T-helper 1 cell (primary cell): Measurements from ENCODE around the gene TRMT1L.
"Not testable (repeated sequence)": the region's sequence is repeated elsewhere in the genome, so short reads cannot be mapped to it uniquely, and the experiment has no call there.

Source experiments
- DNase-seq, 5 donors: peaks; one replicate each; pipeline ENCODE4 v3.0.0-alpha.2; 2012 to 2020
- total RNA-seq, 4 donors: gene quantifications; one replicate each; lab custom pipeline; 2026; lab: John Stamatoyannopoulos, UW

The TRMT1L gene, protein sequence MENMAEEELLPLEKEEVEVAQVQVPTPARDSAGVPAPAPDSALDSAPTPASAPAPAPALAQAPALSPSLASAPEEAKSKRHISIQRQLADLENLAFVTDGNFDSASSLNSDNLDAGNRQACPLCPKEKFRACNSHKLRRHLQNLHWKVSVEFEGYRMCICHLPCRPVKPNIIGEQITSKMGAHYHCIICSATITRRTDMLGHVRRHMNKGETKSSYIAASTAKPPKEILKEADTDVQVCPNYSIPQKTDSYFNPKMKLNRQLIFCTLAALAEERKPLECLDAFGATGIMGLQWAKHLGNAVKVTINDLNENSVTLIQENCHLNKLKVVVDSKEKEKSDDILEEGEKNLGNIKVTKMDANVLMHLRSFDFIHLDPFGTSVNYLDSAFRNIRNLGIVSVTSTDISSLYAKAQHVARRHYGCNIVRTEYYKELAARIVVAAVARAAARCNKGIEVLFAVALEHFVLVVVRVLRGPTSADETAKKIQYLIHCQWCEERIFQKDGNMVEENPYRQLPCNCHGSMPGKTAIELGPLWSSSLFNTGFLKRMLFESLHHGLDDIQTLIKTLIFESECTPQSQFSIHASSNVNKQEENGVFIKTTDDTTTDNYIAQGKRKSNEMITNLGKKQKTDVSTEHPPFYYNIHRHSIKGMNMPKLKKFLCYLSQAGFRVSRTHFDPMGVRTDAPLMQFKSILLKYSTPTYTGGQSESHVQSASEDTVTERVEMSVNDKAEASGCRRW
- 15.6 to 32.8 (median 19.6) reads per million in 4 donors for total RNA-seq

- DNase-seq: peak; percentile 95 to 99 (median 97)
These were observed at the start of gene TRMT1L, which contains the start of gene SWT1 for GRCh38 chr1:185156854-185157598. TSS of gene TRMT1L (minus strand) at chr1:185156953. CDS start at chr1:185156712, 241 bp downstream. TSS of gene SWT1 (plus strand) at chr1:185157167. CDS start at chr1:185160842, 3,675 bp downstream.

- DNase-seq: no peak
These were observed 44.1 kb upstream of the TRMT1L start for GRCh38 chr1:185200889-185201288.

- DNase-seq: not testable (repeated sequence)
These were observed 42.0 kb upstream of the TRMT1L start for GRCh38 chr1:185198712-185199111.

DNA sequence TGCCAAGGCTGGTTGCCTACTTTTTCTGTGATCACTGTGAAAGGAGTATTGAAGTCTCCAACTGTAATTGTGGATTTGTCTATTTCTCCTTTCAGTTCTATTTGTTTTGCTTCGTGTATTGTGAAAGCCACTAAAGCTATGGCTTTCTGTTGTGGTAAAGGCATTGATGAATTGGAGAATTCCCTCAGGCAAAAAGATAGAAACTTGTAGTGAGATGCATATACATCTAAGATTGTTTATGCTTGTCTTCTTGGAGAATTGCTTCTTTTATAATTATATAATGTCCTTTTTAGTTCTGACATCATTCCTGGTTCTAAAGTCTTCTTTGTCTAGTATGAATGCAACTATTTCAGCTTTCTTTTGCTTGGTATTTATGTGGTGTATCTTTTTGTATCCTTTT lies 37.0 kb upstream of the TRMT1L start:
- DNase-seq: no peak

DNA sequence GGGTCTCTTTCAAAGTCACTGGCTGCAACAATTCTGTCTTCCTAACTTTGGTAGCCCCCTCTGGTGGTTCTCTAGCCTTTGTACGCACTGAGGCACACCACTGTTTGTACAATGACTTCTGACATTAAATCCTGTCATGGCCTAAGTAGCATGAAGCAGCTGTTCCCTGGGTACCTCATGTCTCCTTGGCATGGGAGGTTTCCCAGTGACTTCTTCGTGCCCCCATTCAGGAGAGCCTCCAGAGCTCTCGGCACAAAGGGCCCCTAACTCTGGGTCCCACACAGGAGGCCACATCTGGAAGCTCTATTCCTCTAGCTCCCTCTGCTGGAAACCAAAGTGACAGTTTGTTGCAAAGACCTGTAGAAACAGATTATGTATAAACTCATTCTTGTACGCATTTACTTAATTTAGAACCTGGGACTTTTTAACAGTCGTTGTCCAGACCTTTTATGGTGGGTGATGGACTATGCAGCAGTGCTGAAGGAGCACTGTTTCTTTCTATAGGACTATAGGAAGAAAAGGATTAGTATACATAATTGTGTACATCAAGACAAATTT lies 13.6 kb upstream of the TRMT1L start:
- peak in 4 of 5 donors; percentile 2 to 61 (median 20) for DNase-seq

DNA sequence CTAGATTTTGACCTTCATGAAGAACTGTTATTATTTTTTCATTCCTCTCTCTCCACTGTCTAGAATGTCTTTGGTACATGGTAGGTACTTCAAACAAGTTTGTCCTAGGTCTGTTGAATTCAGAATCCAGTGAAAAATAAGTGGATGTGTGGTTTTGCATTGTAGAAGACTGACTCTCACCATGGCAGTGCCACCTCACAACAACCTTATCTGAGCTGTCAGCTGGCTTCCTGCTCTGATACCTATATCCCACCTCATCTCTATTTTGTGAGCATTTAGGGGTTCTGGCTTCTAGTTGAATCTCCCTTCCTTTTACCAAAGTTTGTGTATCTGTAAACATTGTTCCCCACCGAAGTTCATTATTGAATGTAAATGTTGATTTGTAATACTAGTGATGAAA lies 9.4 kb upstream of the TRMT1L start:
- no peak for DNase-seq

DNA sequence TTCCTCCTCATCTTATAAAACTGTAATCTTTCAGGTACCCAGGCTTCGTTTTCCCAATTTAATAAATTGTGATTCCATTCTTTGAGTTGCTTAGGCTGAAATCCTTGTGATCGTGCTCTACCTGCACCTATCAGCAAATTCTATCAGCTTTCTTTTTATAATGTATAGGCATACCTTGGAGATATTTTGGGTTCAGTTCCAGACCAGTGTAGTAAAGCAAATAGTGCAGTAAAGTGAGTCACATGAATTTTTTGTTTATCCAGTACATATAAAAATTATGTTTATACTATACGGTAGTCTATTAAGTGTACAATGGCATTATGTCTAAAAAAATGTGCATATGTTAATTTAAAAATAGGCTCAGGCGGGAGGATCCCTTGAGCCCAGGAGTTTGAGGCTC lies 5.7 kb upstream of the TRMT1L start:
- no peak for DNase-seq

DNA sequence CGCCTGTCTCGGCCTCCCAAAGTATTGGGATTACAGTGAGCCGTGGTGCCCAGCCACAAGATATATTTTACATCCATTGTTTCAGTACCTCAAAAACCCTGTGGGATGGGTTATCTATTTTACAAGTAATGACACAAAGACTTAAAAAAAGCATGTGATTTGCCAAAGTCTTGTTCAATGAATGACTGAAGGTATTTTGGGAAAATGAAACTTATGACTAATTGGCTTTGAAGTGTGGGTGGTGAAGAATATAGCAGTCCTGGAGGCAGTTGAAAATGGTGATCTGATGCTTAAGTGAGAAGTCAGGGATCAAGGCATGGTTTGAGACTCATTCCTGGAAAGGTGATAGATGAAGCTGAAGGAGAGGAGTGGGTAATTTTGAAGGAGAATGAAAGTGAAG lies 3.2 kb upstream of the TRMT1L start:
- DNase-seq: no peak

DNA sequence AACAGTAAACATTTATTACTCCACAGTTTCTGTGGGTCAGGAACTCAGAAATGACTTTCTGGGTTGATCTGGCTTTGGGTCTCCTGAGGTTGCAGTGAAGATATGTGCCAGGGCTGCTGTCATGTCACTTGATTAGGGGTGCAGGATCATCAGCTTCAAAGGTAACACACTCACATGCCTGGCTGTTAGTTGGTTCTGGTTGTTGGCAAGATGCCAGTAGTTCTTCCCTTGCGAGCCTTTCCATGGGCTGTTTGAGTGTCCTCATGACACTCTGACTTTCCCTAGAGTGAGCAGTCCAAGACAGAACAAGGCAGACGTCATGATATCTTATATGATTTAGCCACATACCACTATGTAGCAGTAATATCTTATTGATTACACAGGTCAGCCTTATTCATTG lies 2.0 kb upstream of the TRMT1L start:
- DNase-seq: no peak

GRCh38 chr1:185157599-185158412 lies 1.1 kb upstream of the TRMT1L start:
- no peak for DNase-seq

DNA sequence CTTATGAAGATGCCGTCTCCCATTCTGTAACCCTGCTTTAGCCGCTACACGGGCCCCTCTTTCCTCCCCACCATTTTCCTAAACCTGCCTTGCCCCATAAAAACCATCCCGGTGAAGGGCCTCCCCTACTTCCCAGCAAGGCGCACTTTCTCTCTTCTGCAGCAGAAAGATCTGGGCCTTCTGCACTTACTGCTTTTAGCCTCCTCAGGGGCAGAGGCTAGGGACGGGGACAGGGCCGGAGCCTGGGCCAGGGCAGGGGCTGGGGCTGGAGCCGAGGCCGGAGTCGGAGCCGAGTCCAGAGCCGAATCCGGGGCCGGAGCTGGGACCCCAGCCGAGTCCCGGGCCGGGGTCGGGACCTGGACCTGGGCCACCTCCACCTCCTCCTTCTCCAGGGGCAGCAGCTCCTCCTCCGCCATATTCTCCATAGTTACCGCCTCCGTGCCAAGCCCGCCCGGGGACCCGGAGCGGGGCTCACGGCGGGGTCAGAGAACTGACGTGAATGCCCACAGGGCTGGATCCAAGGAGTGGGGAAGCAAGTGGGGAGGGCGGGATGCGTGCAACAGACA lies 382 bp downstream of the TRMT1L start:
- DNase-seq: peak in 1 of 5 donors; percentile 7

GRCh38 chr1:185155600-185156287 lies 1.0 kb downstream of the TRMT1L start:
- DNase-seq: peak in 1 of 5 donors; percentile 26

DNA sequence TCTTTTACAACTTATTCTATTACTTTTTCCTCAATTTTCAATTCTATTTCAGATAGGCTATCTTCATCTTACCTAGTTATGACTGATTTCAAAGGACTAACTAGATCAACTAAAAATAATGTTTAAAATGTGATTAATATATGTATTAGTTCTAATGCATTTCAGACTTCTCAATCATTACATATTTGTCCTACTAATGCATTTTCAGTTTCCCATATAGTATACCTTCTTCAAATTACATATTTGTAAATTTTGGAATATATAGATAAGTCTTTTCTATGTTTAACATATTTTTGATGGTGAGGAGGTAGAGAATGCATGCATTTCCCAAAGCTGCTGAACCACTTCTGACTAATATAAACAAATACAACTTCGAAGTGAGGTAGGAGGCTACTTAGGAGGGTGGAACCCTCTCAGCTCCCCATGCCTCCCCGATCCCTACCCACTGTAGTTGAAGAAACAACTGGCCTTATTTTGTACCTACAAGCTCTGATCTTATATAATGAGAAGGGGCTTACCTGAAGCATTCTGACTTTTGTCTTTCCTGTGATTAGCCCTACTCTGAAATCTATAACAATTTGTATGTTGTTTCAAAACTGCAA lies 1.7 kb downstream of the TRMT1L start:
- no peak for DNase-seq

- DNase-seq: no peak
These were observed 4.5 kb downstream of the TRMT1L start for GRCh38 chr1:185152187-185152767.

- DNase-seq: no peak
These were observed 5.5 kb downstream of the TRMT1L start for GRCh38 chr1:185151215-185151614.

DNA sequence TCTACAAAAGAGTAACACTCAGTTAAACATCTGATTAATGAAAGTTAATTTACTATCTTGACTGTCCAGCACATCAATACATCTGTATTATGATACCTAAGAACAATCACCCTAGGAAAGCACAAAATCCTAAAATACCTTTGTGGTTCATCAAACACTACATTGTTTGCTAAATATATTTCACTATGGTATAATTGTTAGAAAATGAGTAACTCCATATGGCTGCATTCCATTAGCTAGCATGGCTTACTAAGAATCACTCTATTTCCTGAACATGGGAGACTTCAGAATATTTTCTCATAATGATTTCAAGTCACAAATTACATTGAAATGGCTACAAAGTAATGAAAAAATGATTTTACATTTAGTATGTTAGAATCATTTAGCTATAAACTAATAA lies 12.5 kb downstream of the TRMT1L start:
- no peak for DNase-seq

DNA sequence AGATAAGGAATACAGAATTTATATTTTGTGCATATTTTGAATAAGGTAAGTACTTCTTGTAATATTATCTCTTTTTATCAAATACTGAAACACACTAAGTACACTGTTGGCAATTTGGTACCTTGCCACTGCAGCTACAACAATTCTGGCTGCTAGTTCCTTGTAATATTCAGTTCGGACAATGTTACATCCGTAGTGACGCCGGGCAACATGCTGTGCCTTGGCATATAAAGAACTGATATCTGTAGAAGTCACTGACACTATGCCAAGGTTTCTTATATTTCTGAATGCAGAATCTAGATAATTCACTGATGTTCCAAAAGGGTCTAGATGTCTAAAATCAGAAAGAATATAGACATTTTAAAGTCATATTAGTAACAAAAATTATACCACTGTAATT lies 17.5 kb downstream of the TRMT1L start:
- no peak for DNase-seq

GRCh38 chr1:185137896-185138545 lies 18.7 kb downstream of the TRMT1L start:
- no peak for DNase-seq

GRCh38 chr1:185132534-185132933 lies 24.2 kb downstream of the TRMT1L start:
- no peak for DNase-seq
